ENCODE measurements around the gene GSAP.

DNA sequence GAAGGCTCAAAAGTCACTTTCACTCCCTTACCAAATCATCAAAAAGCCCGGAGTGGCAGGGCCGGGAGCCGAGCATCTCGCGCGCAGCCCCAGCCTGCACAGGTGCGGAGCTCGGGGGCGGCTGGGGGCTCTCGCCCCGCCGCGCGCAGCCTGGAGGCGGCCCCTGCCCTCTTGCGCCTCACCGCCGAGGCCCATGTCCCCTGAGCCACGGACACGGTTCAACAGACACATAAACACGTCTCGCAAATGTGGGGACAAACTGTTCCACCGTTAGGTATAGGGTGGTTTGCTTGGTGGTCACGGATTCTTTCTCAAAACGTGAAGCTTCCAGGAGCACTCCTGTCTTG is 700 bp downstream of the GSAP start:
- TF ChIP-seq POLR2AphosphoS5 (IDR thresholded peaks at IDR 0.05) (peak in 1 of 2 donors; percentile 5), POLR2A (IDR thresholded peaks at IDR 0.05; ENCODE audit: low read depth) (no peak)
- TF ChIP-seq, protein P1, sequence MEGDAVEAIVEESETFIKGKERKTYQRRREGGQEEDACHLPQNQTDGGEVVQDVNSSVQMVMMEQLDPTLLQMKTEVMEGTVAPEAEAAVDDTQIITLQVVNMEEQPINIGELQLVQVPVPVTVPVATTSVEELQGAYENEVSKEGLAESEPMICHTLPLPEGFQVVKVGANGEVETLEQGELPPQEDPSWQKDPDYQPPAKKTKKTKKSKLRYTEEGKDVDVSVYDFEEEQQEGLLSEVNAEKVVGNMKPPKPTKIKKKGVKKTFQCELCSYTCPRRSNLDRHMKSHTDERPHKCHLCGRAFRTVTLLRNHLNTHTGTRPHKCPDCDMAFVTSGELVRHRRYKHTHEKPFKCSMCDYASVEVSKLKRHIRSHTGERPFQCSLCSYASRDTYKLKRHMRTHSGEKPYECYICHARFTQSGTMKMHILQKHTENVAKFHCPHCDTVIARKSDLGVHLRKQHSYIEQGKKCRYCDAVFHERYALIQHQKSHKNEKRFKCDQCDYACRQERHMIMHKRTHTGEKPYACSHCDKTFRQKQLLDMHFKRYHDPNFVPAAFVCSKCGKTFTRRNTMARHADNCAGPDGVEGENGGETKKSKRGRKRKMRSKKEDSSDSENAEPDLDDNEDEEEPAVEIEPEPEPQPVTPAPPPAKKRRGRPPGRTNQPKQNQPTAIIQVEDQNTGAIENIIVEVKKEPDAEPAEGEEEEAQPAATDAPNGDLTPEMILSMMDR (IDR thresholded peaks at IDR 0.05) = no peak

All from esophagus muscularis mucosa (tissue), 3 donors.